IMR-90 (cell line): ENCODE measurements around the gene EVA1A. TPM values are rescaled to one million over a fixed set of nuclear protein-coding genes. Genes with fewer than 3 reads are reported as not detected.

ENCODE experiments used
- ATAC-seq: fragments of 200-7000 bp; cut with Tn5 transposase; 2 replicates; pipeline ENCODE4 v1.9.1; 2020; ENCODE audit warnings: low read depth, mild to moderate bottlenecking, moderate library complexity
- BruUV-seq: library from RNA; stranded (reverse); fragments of 400-500 nt; replicated peaks from 2 replicates; lab custom pipeline; 2021; lab: Mats Ljungman, UMichigan
- CTCF ChIA-PET: fragments of 300-600 bp; formaldehyde crosslinking; extraction: SDS; loops from one replicate; lab custom pipeline; 2021; ENCODE audit warnings: antibody characterized with exemption; lab: Yijun Ruan, JAX
- POLR2A ChIA-PET: fragments of 300-600 bp; sonication (Branson Sonifier 250); formaldehyde crosslinking; loops from one replicate; lab custom pipeline; 2022; ENCODE audit warnings: antibody characterized with exemption; ENCODE audit not compliant: unreplicated experiment; lab: Charles Lee
- DNase-seq: peaks from one replicate; pipeline ENCODE4 v3.0.0; 2013
- H2AFZ ChIP-seq: replicated peaks from 2 replicates; pipeline ENCODE3; 2013; ENCODE audit warnings: low read length, mild to moderate bottlenecking; ENCODE audit not compliant: poor library complexity
- H2AK5ac ChIP-seq: 2 replicates; pipeline ENCODE4 v1.6.1; 2013; ENCODE audit warnings: low read depth, low read length, inconsistent platforms
- H2AK9ac ChIP-seq: replicated peaks from 2 replicates; pipeline ENCODE3; 2013; ENCODE audit warnings: mild to moderate bottlenecking, low read depth, low read length, moderate library complexity; ENCODE audit not compliant: poor library complexity
- H2BK120ac ChIP-seq: 2 replicates; pipeline ENCODE4 v1.6.1; 2013; ENCODE audit warnings: low read depth, low read length, inconsistent platforms
- H2BK15ac ChIP-seq: 3 replicates; pipeline ENCODE4 v1.6.1; 2013; ENCODE audit warnings: low read depth, low read length, inconsistent platforms
- H2BK20ac ChIP-seq: 2 replicates; pipeline ENCODE4 v1.6.1; 2013; ENCODE audit warnings: low read depth, mild to moderate bottlenecking, inconsistent platforms, low read length, moderate library complexity
- H2BK5ac ChIP-seq: 2 replicates; pipeline ENCODE4 v1.6.1; 2013; ENCODE audit warnings: mild to moderate bottlenecking, low read depth, low read length, inconsistent platforms; ENCODE audit not compliant: poor library complexity, severe bottlenecking
- H3K14ac ChIP-seq: replicated peaks from 2 replicates; pipeline ENCODE4 v1.6.1; 2013; ENCODE audit warnings: low read depth, low read length, inconsistent platforms
- H3K18ac ChIP-seq: 2 replicates; pipeline ENCODE4 v1.6.1; 2013; ENCODE audit warnings: low read depth, low read length, control low read depth
- H3K23ac ChIP-seq: 2 replicates; pipeline ENCODE4 v1.6.1; 2013; ENCODE audit warnings: low read depth, low read length, inconsistent platforms
- H3K27ac ChIP-seq: 2 replicates; pipeline ENCODE4 v1.5.1; 2013; ENCODE audit warnings: mild to moderate bottlenecking, control low read depth, low read length; ENCODE audit not compliant: insufficient read depth
- H3K27me3 ChIP-seq: 2 replicates; pipeline ENCODE4 v1.6.1; 2013; ENCODE audit warnings: low read length; ENCODE audit not compliant: control insufficient read depth, insufficient read depth
- H3K36me3 ChIP-seq: 2 replicates; pipeline ENCODE4 v1.6.1; 2013; ENCODE audit warnings: low read length, mixed read lengths; ENCODE audit not compliant: control insufficient read depth, insufficient read depth
- H3K4ac ChIP-seq: 2 replicates; pipeline ENCODE4 v1.6.1; 2013; ENCODE audit warnings: low read depth, low read length, inconsistent platforms
- H3K4me1 ChIP-seq: 2 replicates; pipeline ENCODE4 v1.6.1; 2013; ENCODE audit warnings: low read length, mixed read lengths; ENCODE audit not compliant: control insufficient read depth, insufficient read depth
- H3K4me2 ChIP-seq: 2 replicates; pipeline ENCODE4 v1.6.1; 2013; ENCODE audit warnings: low read depth, mild to moderate bottlenecking, control low read depth, low read length, moderate library complexity
- H3K4me3 ChIP-seq: 2 replicates; pipeline ENCODE4 v1.5.1; 2013; ENCODE audit warnings: low read depth, mild to moderate bottlenecking, control low read depth, low read length, moderate library complexity; ENCODE audit not compliant: insufficient read depth
- H3K56ac ChIP-seq: 2 replicates; pipeline ENCODE4 v1.6.1; 2013; ENCODE audit warnings: low read length, inconsistent platforms; ENCODE audit not compliant: insufficient read depth; ENCODE audit errors: extremely low read depth
- H3K79me1 ChIP-seq, 2 experiments: 2 replicates each; pipeline ENCODE4 v1.6.1; 2013; ENCODE audit warnings: low read length in 2 of 2, inconsistent platforms in 1 of 2, low read depth in 1 of 2
- H3K9ac ChIP-seq: 2 replicates; pipeline ENCODE4 v1.6.1; 2013; ENCODE audit warnings: low read depth, low read length, control low read depth
- H3K9me1 ChIP-seq: 2 replicates; pipeline ENCODE4 v1.6.1; 2013; ENCODE audit warnings: low read length, inconsistent platforms; ENCODE audit not compliant: insufficient read depth
- H3K9me3 ChIP-seq: 2 replicates; pipeline ENCODE4 v1.6.1; 2013; ENCODE audit warnings: low read length; ENCODE audit not compliant: control insufficient read depth, insufficient read depth
- H4K20me1 ChIP-seq: 2 replicates; pipeline ENCODE4 v1.6.1; 2013; ENCODE audit warnings: low read length, inconsistent platforms; ENCODE audit not compliant: insufficient read depth
- H4K5ac ChIP-seq: 2 replicates; pipeline ENCODE4 v1.6.1; 2013; ENCODE audit warnings: mild to moderate bottlenecking, low read depth, low read length, control low read depth
- H4K8ac ChIP-seq, 2 experiments: 2 replicates each; pipeline ENCODE4 v1.6.1; 2013; ENCODE audit warnings: low read depth in 2 of 2, low read length in 2 of 2, control low read depth in 1 of 2, inconsistent platforms in 1 of 2
- H4K91ac ChIP-seq: 2 replicates; pipeline ENCODE4 v1.6.1; 2013; ENCODE audit warnings: low read depth, low read length, inconsistent platforms; ENCODE audit not compliant: insufficient read depth
- BHLHE40 ChIP-seq: fragments of 150-350 bp; IDR thresholded peaks from 2 replicates; pipeline ENCODE4 v1.6.1; 2016; ENCODE audit warnings: mild to moderate bottlenecking, low read depth, low read length
- CHD1 ChIP-seq: IDR thresholded peaks from 2 replicates; pipeline ENCODE4 v1.6.1; 2012; ENCODE audit warnings: low read depth, low read length, improper control_type of control experiment
- MAFK ChIP-seq: IDR thresholded peaks from 2 replicates; pipeline ENCODE4 v1.6.1; 2012; ENCODE audit warnings: low read depth, low read length, improper control_type of control experiment
- MAZ ChIP-seq: IDR thresholded peaks from 2 replicates; pipeline ENCODE4 v1.6.1; 2012; ENCODE audit warnings: low read depth, mild to moderate bottlenecking, low read length, improper control_type of control experiment, moderate library complexity, borderline replicate concordance
- MXI1 ChIP-seq: IDR thresholded peaks from 2 replicates; pipeline ENCODE4 v1.6.1; 2012; ENCODE audit warnings: low read depth, mild to moderate bottlenecking, low read length, moderate library complexity, borderline replicate concordance
- NFE2L2 ChIP-seq: fragments of 150-350 bp; IDR thresholded peaks from 2 replicates; pipeline ENCODE4 v1.6.1; 2016; ENCODE audit warnings: low read depth, mild to moderate bottlenecking, low read length
- POLR2A ChIP-seq: IDR thresholded peaks from 2 replicates; pipeline ENCODE4 v1.6.1; 2012; ENCODE audit warnings: mild to moderate bottlenecking, low read depth, low read length
- RAD21 ChIP-seq: IDR thresholded peaks from 2 replicates; pipeline ENCODE4 v1.6.1; 2012; ENCODE audit warnings: low read length, improper control_type of control experiment
- RCOR1 ChIP-seq: IDR thresholded peaks from 2 replicates; pipeline ENCODE4 v1.6.1; 2012; ENCODE audit warnings: mild to moderate bottlenecking, low read length, improper control_type of control experiment; ENCODE audit not compliant: insufficient replicate concordance
- RFX5 ChIP-seq: IDR thresholded peaks from 2 replicates; pipeline ENCODE4 v1.8.0; 2012; ENCODE audit warnings: low read depth, mild to moderate bottlenecking, low read length, moderate library complexity
- WGBS, 2 experiments: methylation state at CpG; one replicate each; pipeline versions ENCODE4 v1.1.5 to v1.1.7; 2013; ENCODE audit warnings: missing lambda C conversion rate in 2 of 2; ENCODE audit not compliant: insufficient read length in 1 of 2; ENCODE audit errors: extremely low coverage in 2 of 2; 5-methylcytosine and 5-hydroxymethylcytosine counted together
- dilution Hi-C: fragments of 300-500 bp; cut with HindIII; formaldehyde crosslinking; loops from one replicate; pipeline ENCODE4 v1.14.3; 2018; ENCODE audit warnings: low sequenced_read_pairs; ENCODE audit not compliant: unreplicated experiment
- in situ Hi-C: fragments of 300-500 bp; cut with MboI; formaldehyde crosslinking; loops from 3 replicates; pipeline ENCODE4 v1.14.3; 2019; ENCODE audit warnings: low sequenced_read_pairs, inconsistent platforms, mixed read lengths
- intact Hi-C: fragments of 100-400 bp; cut with micrococcal nuclease; formaldehyde crosslinking; loops from 2 replicates; pipeline ENCODE4 v1.10.0; 2022
- polyA plus RNA-seq, 3 experiments: library from polyadenylated mRNA; depleted of rRNA; stranded (reverse); fragments of >200 nt; gene quantifications; 2 replicates each; pipeline ENCODE4 v1.2.3, GENCODE V29; 2012; ENCODE audit warnings: low replicate concordance in 1 of 3
- total RNA-seq: library from RNA; depleted of rRNA; stranded (reverse); fragments of >200 nt; gene quantifications from 2 replicates; pipeline ENCODE4 v1.2.3, GENCODE V29; 2012
- TF ChIP-seq, protein P1 (sequence below): conservative IDR thresholded peaks from 2 replicates; pipeline ENCODE4 v1.5.1; 2012; ENCODE audit warnings: mild to moderate bottlenecking, low read depth, low read length, improper control_type of control experiment

EVA1A gene
- total and polyA plus RNA-seq, 2 of the 4 experiments (the other 2 are of a cell fraction) = 54.5 to 93.7 TPM

DNA sequence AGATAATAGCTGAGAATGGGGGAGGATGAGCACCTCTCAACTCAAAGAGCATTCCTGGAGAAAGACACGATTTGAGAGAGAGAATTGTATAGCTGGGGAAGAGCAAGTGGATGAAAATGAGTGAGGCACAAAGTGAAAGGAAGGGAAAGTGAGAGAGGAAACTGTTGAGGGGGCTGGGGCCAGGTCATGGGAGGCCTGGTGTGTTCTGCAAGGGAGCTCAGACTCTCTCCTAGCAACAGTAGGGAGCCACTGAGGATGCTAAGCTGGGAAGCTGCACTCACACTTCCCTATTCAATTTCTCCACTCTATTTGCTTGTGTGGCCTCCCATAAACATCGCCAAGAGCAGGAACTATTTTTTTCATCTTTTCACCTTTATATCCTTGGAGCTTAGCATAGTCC is 14.8 kb downstream of the EVA1A start (continued):
- TF ChIP-seq MAZ = no peak

DNA sequence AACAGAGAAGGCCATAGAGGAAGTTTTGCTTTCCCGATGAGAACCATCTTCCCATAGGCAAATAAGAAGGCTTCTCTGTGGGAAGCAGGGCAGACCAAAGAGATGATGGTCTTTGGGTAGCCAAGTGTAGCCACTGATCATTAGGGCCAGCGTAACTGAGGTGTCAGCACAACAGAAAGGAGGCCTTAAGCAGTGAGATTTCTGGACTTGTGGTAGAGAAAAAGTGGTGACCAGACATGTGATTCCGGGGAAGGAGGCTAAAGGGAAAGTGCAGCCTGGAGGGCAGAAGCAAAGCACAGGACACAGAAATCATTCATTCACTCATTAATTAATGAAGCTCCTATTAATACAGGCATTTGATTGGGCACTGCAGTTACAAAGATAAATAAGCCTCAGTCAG is 15.4 kb downstream of the EVA1A start:
- no peak overlapping the region for H2AK5ac ChIP-seq
- in situ Hi-C loops (no loop called here), intact Hi-C loops (no loop called here), dilution Hi-C loops (no loop called here)
- H3K79me1 ChIP-seq = peaks cover 61 to 92% of the 10 kb centered on the region in 2 experiments
- no peak overlapping the region for H3K14ac ChIP-seq
- WGBS, 2 experiments = no CpG with 5 or more reads among the region's 3 CpGs
- no peak overlapping the region for H3K56ac ChIP-seq
- ATAC-seq (no peak), DNase-seq (no peak)
- H2AK9ac ChIP-seq = no peak overlapping the region
- H3K18ac ChIP-seq = peak overlapping the region; percentile 44; the same call in 1 of the 2 replicates
- H3K9me1 ChIP-seq = peaks cover 39% of the 10 kb centered on the region
- H3K9me3 ChIP-seq = no peaks in the 10 kb centered on the region
- TF ChIP-seq, protein P1, sequence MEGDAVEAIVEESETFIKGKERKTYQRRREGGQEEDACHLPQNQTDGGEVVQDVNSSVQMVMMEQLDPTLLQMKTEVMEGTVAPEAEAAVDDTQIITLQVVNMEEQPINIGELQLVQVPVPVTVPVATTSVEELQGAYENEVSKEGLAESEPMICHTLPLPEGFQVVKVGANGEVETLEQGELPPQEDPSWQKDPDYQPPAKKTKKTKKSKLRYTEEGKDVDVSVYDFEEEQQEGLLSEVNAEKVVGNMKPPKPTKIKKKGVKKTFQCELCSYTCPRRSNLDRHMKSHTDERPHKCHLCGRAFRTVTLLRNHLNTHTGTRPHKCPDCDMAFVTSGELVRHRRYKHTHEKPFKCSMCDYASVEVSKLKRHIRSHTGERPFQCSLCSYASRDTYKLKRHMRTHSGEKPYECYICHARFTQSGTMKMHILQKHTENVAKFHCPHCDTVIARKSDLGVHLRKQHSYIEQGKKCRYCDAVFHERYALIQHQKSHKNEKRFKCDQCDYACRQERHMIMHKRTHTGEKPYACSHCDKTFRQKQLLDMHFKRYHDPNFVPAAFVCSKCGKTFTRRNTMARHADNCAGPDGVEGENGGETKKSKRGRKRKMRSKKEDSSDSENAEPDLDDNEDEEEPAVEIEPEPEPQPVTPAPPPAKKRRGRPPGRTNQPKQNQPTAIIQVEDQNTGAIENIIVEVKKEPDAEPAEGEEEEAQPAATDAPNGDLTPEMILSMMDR = no peak
- TF ChIP-seq CHD1 (no peak), NFE2L2 (no peak), BHLHE40 (no peak), POLR2A (no peak), MAFK (no peak), RFX5 (no peak), RAD21 (no peak), MXI1 (no peak), RCOR1 (no peak)
- H2BK120ac ChIP-seq = no peak overlapping the region
- H3K36me3 ChIP-seq = peaks cover 14% of the 10 kb centered on the region
- BruUV-seq = no TSS peak
- no peak overlapping the region for H2AFZ ChIP-seq
- no peak overlapping the region for H3K4me2 ChIP-seq
- peaks cover 50% of the 10 kb centered on the region for H4K20me1 ChIP-seq
- no peak overlapping the region for H3K27ac ChIP-seq
- H4K91ac ChIP-seq = no peak overlapping the region
- no peaks in the 10 kb centered on the region for H3K27me3 ChIP-seq
- H3K23ac ChIP-seq = no peak overlapping the region
- CTCF ChIA-PET = interaction anchor here (0.7 kb wide), 1 partner anchor 43 kb away, joined by 3 read pairs; no protein-coding TSS in a partner anchor
- no peak overlapping the region for H2BK20ac ChIP-seq
- POLR2A ChIA-PET = no interaction called here
- H4K8ac ChIP-seq = no peak overlapping the region
- no peak overlapping the region for H3K9ac ChIP-seq
- no peak overlapping the region for H2BK5ac ChIP-seq
- no peak overlapping the region for H3K4me3 ChIP-seq
- H4K5ac ChIP-seq = peak overlapping the region; percentile 69; the same call in 1 of the 2 replicates
- H2BK15ac ChIP-seq = no peak overlapping the region
- peaks cover 12% of the 10 kb centered on the region for H3K4me1 ChIP-seq
- no peak overlapping the region for H3K4ac ChIP-seq
